DND-41 (cell line): ENCODE results near the gene PCDHA2.
"Not testable (repeated sequence)": the region's sequence is repeated elsewhere in the genome, so short reads cannot be mapped to it uniquely, and the experiment has no call there.

Experiments
- ATAC-seq: fragments of 200-7000 bp; cut with Tn5 transposase; 3 replicates; pipeline ENCODE4 v1.9.1; 2021; ENCODE audit warnings: low read depth; ENCODE audit not compliant: insufficient read depth
- DNase-seq: peaks from one replicate; pipeline ENCODE4 v3.0.0-alpha.2; 2020
- H2AFZ ChIP-seq: 2 replicates; pipeline ENCODE4 v1.6.0; 2012; ENCODE audit warnings: low read depth, low read length
- H3K27ac ChIP-seq: 2 replicates; pipeline ENCODE4 v1.5.1; 2012; ENCODE audit warnings: low read length, inconsistent platforms
- H3K27me3 ChIP-seq: fragments of 200-600 bp; sonication (generic); 2 replicates; pipeline ENCODE4 v1.6.0; 2012; ENCODE audit warnings: low read length, mild to moderate bottlenecking, inconsistent platforms; ENCODE audit not compliant: insufficient read depth, poor library complexity
- H3K36me3 ChIP-seq: 2 replicates; pipeline ENCODE4 v1.5.1; 2012; ENCODE audit warnings: low read length, inconsistent platforms; ENCODE audit not compliant: insufficient read depth
- H3K4me1 ChIP-seq: 2 replicates; pipeline ENCODE4 v1.5.1; 2012; ENCODE audit warnings: mild to moderate bottlenecking, low read length; ENCODE audit not compliant: insufficient read depth
- H3K4me2 ChIP-seq: 2 replicates; pipeline ENCODE4 v1.6.0; 2012; ENCODE audit warnings: mild to moderate bottlenecking, moderate library complexity, low read length, inconsistent platforms; ENCODE audit not compliant: insufficient read depth
- H3K4me3 ChIP-seq, 2 experiments: fragments of 200-600 bp in 1 of 2; shearing (Covaris generic) in 1 of 2; 2 replicates each; pipeline ENCODE4 v1.5.1; 2012 to 2016; ENCODE audit warnings: inconsistent platforms in 2 of 2, low read length in 2 of 2, mild to moderate bottlenecking in 2 of 2, low read depth in 1 of 2, moderate library complexity in 1 of 2
- H3K79me2 ChIP-seq: 2 replicates; pipeline ENCODE4 v1.6.0; 2012; ENCODE audit warnings: low read length, inconsistent platforms; ENCODE audit not compliant: insufficient read depth
- H3K9ac ChIP-seq: 2 replicates; pipeline ENCODE4 v1.6.0; 2012; ENCODE audit warnings: low read depth, mild to moderate bottlenecking, inconsistent platforms, low read length, moderate library complexity
- H3K9me3 ChIP-seq: 2 replicates; pipeline ENCODE4 v1.5.1; 2012; ENCODE audit warnings: low read length, moderate library complexity, mild to moderate bottlenecking, inconsistent platforms; ENCODE audit not compliant: insufficient read depth, severe bottlenecking
- H4K20me1 ChIP-seq: 2 replicates; pipeline ENCODE4 v1.6.0; 2012; ENCODE audit warnings: low read length; ENCODE audit not compliant: insufficient read depth
- CTCF ChIP-seq: IDR thresholded peaks from 2 replicates; pipeline ENCODE4 v1.5.1; 2012; ENCODE audit warnings: borderline replicate concordance, low read length, moderate library complexity, mild to moderate bottlenecking; ENCODE audit not compliant: poor library complexity, severe bottlenecking; ENCODE audit errors: extremely low read depth
- EZH2 ChIP-seq: IDR thresholded peaks from 3 replicates; pipeline ENCODE4 v1.6.1; 2012; ENCODE audit warnings: borderline replicate concordance, low read depth, mild to moderate bottlenecking, moderate library complexity, low read length, inconsistent platforms; ENCODE audit not compliant: severe bottlenecking

PCDHA2 gene

GRCh38 chr5:140806834-140807775, 12.5 kb downstream of the PCDHA2 start, which contains the start of gene PCDHA4:
Gene PCDHA4 (plus strand): TSS chr5:140807068.
- Histone ChIP-seq H3K9me3 (no peaks in the 10 kb centered on the region), H3K4me1 (no peaks in the 10 kb centered on the region), H4K20me1 (no peaks in the 10 kb centered on the region), H3K27me3 (no peaks in the 10 kb centered on the region), H3K79me2 (no peaks in the 10 kb centered on the region), H3K9ac (no peak within 1 kb of the TSS), H3K36me3 (no peaks in the 10 kb centered on the region), H3K4me2 (no peak within 1 kb of the TSS), H3K27ac (no peak within 1 kb of the TSS), H2AFZ (no peak within 1 kb of the TSS), H3K4me3 (no peak within 1 kb of the TSS)
- DNase-seq (no peak), ATAC-seq (no peak)
- TF ChIP-seq CTCF = peak; percentile 57
- no peak for TF ChIP-seq EZH2

GRCh38 chr5:140808241-140808888, 13.7 kb downstream of the PCDHA2 start:
- H3K4me3 ChIP-seq, H3K9ac ChIP-seq, H4K20me1 ChIP-seq, H3K4me1 ChIP-seq, H3K36me3 ChIP-seq, H3K27me3 ChIP-seq, H3K4me2 ChIP-seq, ATAC-seq, H3K9me3 ChIP-seq, H2AFZ ChIP-seq, DNase-seq, H3K79me2 ChIP-seq, H3K27ac ChIP-seq: not testable (repeated sequence)

- Histone ChIP-seq H3K9ac (no peak overlapping the region), H3K36me3 (no peaks in the 10 kb centered on the region), H3K4me1 (no peaks in the 10 kb centered on the region), H3K79me2 (no peaks in the 10 kb centered on the region), H3K9me3 (no peaks in the 10 kb centered on the region), H3K4me3 (no peak overlapping the region), H3K4me2 (no peak overlapping the region), H3K27ac (no peak overlapping the region), H2AFZ (no peak overlapping the region), H4K20me1 (no peaks in the 10 kb centered on the region), H3K27me3 (no peaks in the 10 kb centered on the region)
- no peak for ATAC-seq
- DNase-seq = no peak
- TF ChIP-seq CTCF (no peak), EZH2 (no peak)
Measured at GRCh38 chr5:140808889-140809291, 14.2 kb downstream of the PCDHA2 start.
